GM21423 (cell line): ENCODE results near the gene TCF15.

Source experiments
- ATAC-seq: cut with Tn5 transposase; IDR thresholded peaks from one replicate; pipeline ENCODE4 v1.9.1; 2021; ENCODE audit warnings: mild to moderate bottlenecking, moderate library complexity; ENCODE audit not compliant: unreplicated experiment

TCF15 gene

GRCh38 chr20:615514-615913, 5.4 kb upstream of the TCF15 start:
- no peak for ATAC-seq

DNA sequence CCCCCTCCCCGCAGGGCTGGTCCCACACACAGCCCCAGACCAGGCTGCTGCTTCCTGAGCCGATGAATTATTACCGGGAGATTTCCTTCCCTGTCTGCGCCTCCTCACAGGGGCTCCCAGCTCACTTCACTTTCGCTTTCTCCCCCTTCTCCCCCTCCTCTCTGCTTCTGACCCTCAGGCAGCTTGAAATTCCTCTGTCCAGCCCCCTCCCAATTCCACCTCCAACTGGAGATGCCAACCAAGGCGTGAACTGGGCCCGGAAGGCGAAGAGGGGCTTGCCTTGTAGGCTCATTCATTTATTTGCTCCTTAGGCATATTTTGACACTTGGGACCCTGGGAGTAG, 1.7 kb upstream of the TCF15 start:
- no peak for ATAC-seq

- no peak for ATAC-seq
These were observed 1.1 kb upstream of the TCF15 start for GRCh38 chr20:611047-611842.

DNA sequence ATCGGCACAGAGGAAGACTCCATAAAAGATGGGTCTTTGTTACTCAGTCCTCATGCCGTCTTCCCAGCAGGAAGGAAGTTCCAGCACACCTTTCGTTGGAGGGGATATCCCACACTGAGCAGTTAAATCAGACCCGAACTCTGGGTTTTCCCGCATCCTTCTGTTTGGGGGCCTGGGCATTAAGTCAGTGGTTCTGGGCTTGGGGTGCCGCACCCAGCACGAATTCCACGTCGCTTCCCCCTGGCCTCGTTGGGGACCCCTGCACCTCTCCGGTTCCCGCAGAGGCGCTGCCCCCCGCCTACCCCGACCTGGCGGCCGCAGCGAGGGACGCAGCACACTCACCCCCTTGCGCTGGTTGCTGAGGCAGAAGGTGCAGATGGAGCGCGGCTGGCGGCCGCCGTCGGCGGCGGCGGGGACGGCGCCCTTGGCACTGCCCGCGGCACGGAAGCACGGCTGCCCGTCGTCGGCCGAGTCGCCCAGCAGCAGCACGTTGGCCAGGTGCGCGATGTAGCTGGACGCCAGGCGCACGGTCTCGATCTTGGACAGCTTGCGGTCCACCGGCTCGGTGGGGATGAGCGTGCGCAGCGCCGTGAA, 641 bp downstream of the TCF15 start:
- ATAC-seq, result no peak

- no peak for ATAC-seq
These were observed 1.1 kb downstream of the TCF15 start for GRCh38 chr20:608970-609369.

- ATAC-seq, result no peak
These were observed 2.6 kb downstream of the TCF15 start for GRCh38 chr20:607476-607875.

DNA sequence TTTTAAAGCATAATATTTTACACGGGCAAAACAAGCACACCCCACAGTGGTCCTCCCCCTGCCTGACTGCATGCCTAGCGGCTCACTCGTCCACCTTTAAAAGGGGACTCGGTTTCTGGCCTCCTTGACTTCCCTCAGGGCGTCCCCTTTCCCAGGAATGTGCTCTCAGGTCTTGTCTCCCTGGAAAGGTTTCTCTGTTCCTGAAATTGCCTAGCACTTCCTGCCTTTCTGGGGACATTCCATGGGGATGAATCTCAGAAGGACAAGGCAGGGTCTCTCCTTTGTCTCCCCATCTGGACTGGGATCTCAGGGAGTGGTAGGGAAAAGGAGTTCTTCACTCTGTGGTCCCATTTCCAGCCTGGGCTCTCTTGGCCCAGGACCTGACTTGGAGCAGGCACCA, 4.9 kb downstream of the TCF15 start:
- no peak for ATAC-seq

GRCh38 chr20:603116-603640, 6.9 kb downstream of the TCF15 start:
- no peak for ATAC-seq

GRCh38 chr20:602111-602970, 7.8 kb downstream of the TCF15 start:
- ATAC-seq, result no peak

- no peak for ATAC-seq
These were observed 9.4 kb downstream of the TCF15 start for GRCh38 chr20:600736-601135.

- no peak for ATAC-seq
These were observed 10.0 kb downstream of the TCF15 start for GRCh38 chr20:600141-600540.

- no peak for ATAC-seq
These were observed 11.8 kb downstream of the TCF15 start for GRCh38 chr20:598133-598850.

GRCh38 chr20:597560-597959, 12.5 kb downstream of the TCF15 start:
- ATAC-seq, result no peak

GRCh38 chr20:595330-596308, 14.5 kb downstream of the TCF15 start:
- no peak for ATAC-seq

DNA sequence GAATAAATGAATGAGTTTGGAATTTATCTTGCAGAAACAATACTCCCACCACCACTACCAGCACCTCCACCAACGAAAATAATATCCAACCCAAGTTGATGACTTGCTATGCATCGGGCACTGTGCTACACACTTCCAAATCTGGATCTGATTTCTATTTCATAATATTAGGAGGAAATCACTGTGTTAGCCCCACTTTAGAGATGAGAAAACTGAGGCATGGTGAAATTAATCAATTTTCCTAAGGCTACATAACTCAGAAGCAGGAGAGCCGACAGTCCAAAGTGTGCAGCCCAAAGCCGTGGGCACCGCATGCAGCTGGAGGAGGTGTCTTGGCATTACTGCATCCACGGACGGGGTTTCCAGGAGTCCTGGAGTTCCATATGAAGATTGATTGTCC, 17.6 kb downstream of the TCF15 start:
- ATAC-seq, result no peak

DNA sequence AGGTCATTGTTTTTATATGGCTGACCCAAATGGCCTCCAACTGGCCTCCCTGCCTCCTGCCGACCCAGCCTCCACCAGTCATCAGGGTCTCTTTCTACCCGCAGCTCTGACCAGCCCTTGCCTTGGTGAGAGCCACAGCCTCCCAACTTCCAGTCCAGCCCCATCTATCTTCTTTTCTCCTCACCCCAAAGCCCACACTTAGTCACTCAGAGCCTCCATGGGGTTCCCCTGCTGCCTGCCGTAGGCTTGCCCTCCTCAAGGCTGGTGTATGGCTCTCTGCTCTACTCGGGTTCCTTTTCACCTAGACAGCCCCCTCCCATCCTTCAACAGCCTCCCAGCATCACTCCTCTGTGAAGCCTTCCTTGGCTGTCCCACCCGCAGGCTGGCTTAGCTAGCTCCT, 18.2 kb downstream of the TCF15 start:
- ATAC-seq, result no peak

- ATAC-seq, result no peak
These were observed 21.0 kb downstream of the TCF15 start for GRCh38 chr20:588932-589672.

DNA sequence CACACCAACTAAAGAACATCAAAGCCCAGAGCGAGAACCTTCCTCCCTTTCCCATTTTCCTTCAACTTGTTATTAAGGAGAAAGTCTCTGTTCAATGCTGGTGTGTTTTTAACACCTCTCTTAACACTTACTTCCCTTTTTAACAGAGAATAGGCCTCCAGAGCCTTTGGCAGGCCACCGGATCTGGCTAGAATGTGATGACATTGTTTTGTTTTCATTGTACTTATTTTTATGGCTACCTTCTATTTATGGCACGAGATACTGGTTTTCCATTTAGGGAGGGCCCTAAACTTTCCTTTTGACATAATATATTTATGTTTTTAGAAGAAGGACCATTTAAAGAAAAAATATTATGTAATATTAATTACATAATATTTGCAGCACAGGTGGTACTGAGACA, 21.6 kb downstream of the TCF15 start:
- no peak for ATAC-seq

DNA sequence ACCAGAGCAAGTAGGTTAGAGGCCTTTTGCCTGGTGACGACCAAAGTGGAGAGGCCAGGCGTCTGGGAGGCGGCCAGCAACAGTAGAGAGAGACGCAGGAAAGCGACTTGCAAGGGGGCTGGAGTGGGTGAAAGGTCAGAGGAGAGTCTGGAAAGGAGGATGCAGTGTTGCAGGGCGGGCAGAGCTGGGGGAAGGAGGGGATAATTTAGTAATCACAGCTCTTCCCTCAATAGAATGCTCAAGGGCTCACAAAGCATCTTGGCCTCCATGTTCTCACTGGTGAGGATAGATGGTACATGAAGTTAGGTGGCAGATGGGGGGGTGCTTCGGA, 25.2 kb downstream of the TCF15 start:
- no peak for ATAC-seq
